Vagina (tissue), 2 donors: ENCODE measurements around the gene ITGB3BP. TPM values are rescaled to one million over a fixed set of nuclear protein-coding genes. Genes with fewer than 3 reads are reported as not detected.

Source experiments
- DNase-seq, 2 donors: peaks; one replicate each; pipeline ENCODE4 v3.0.0-alpha.2; 2017; ENCODE audit errors: extremely low spot score in 2 of 2
- H3K27ac ChIP-seq: fragments of 200-600 bp; sonication (generic); one replicate; pipeline ENCODE4 v1.5.1; 2019
- H3K27me3 ChIP-seq: fragments of 200-600 bp; sonication (generic); one replicate; pipeline ENCODE4 v1.5.1; 2019
- H3K36me3 ChIP-seq, 2 donors: fragments of 200-600 bp; sonication (generic); one replicate each; pipeline ENCODE4 v1.5.1; 2017 to 2019
- H3K4me1 ChIP-seq: fragments of 200-600 bp; sonication (generic); one replicate; pipeline ENCODE4 v1.5.1; 2019
- H3K4me3 ChIP-seq, 2 donors: fragments of 200-600 bp; sonication (generic); 1 replicate in 1 of 2; 2 replicates in 1 of 2; pipeline ENCODE4 v1.5.1; 2016 to 2019
- H3K9me3 ChIP-seq: fragments of 200-600 bp; sonication (generic); one replicate; pipeline ENCODE4 v1.5.1; 2019
- CTCF ChIP-seq, 3 experiments: fragments of 450-650 bp in 2 of 3; fragments of 200-600 bp in 1 of 3; sonication (generic) in 1 of 3; IDR thresholded peaks; one replicate each; pipeline ENCODE4 v1.5.1; 2017 to 2019; ENCODE audit warnings: antibody characterized with exemption in 3 of 3, mild to moderate bottlenecking in 2 of 3, moderate library complexity in 2 of 3
- POLR2A ChIP-seq, 2 donors: fragments of 450-650 bp; IDR thresholded peaks; one replicate each; pipeline ENCODE4 v1.6.1; 2017; ENCODE audit warnings: antibody characterized with exemption in 2 of 2, mild to moderate bottlenecking in 2 of 2, moderate library complexity in 2 of 2
- POLR2AphosphoS5 ChIP-seq, 2 donors: sonication (generic); formaldehyde crosslinking; IDR thresholded peaks; one replicate each; pipeline ENCODE4 v1.9.0; 2017; ENCODE audit warnings: antibody characterized with exemption in 2 of 2, mild to moderate bottlenecking in 2 of 2, low read depth in 1 of 2; ENCODE audit not compliant: insufficient read depth in 1 of 2
- intact Hi-C: fragments of 100-400 bp; cut with DNase I; formaldehyde crosslinking; loops from one replicate; pipeline ENCODE4 v1.15.1; 2023
- total RNA-seq: library from RNA; depleted of rRNA; stranded (reverse); fragments of >200 nt; gene quantifications from one replicate; pipeline ENCODE4 v1.2.3, GENCODE V29; 2016

The ITGB3BP gene
- total RNA-seq, 1 donor from 2014 or later, result 11.8 TPM

DNA sequence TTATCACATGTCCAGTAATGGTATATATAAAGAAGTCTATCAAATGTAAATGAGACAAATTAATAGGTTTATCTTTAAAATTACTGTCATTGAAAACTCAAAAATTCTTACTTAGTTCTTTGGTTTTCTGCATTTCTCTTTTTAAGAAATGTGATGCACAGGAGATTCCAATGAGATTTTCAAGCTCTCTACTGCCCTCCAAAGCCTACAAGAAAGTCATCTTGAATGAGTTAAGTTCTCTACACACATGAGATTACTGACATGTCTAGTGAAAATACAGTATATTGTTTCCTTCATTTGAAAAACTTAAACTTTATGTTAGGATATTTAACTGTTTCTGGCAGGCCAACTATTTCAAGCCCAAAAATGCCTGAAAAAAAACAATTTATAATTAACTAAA lies 68.8 kb downstream of the ITGB3BP start:
- no peak for DNase-seq
- no peak overlapping the region for H3K27ac ChIP-seq

GRCh38 chr1:63453232-63453631 lies 69.8 kb downstream of the ITGB3BP start:
- Histone ChIP-seq H3K9me3 (no peaks in the 10 kb centered on the region), H3K27ac (no peak overlapping the region), H3K36me3 (no peaks in the 10 kb centered on the region), H3K27me3 (no peaks in the 10 kb centered on the region), H3K4me3 (no peak overlapping the region), H3K4me1 (no peaks in the 10 kb centered on the region)
- DNase-seq, result no peak
- TF ChIP-seq POLR2AphosphoS5 (IDR thresholded peaks at IDR 0.05; ENCODE audit: insufficient read depth in 1 of 2, low read depth in 1 of 2) (no peak), CTCF (IDR thresholded peaks at IDR 0.05) (no peak), POLR2A (IDR thresholded peaks at IDR 0.05) (no peak)
- intact Hi-C loops, result no loop called here

More for the DNA sequence above, 68.8 kb downstream of the ITGB3BP start:
- no peak overlapping the region for H3K4me3 ChIP-seq
- no peaks in the 10 kb centered on the region for H3K4me1 ChIP-seq
- no peaks in the 10 kb centered on the region for H3K9me3 ChIP-seq
- H3K27me3 ChIP-seq, result no peaks in the 10 kb centered on the region
- no peaks in the 10 kb centered on the region for H3K36me3 ChIP-seq
- TF ChIP-seq POLR2AphosphoS5 (IDR thresholded peaks at IDR 0.05; ENCODE audit: insufficient read depth in 1 of 2, low read depth in 1 of 2) (no peak), POLR2A (IDR thresholded peaks at IDR 0.05) (no peak), CTCF (IDR thresholded peaks at IDR 0.05) (no peak)
- intact Hi-C loops, result no loop called here

- H3K27me3 ChIP-seq, result no peaks in the 10 kb centered on the region
- H3K9me3 ChIP-seq, result no peaks in the 10 kb centered on the region
- TF ChIP-seq POLR2AphosphoS5 (IDR thresholded peaks at IDR 0.05; ENCODE audit: insufficient read depth in 1 of 2, low read depth in 1 of 2) (no peak), CTCF (IDR thresholded peaks at IDR 0.05) (no peak), POLR2A (IDR thresholded peaks at IDR 0.05) (no peak)
- H3K4me1 ChIP-seq, result no peaks in the 10 kb centered on the region
- no peak overlapping the region for H3K27ac ChIP-seq
- no peak for DNase-seq
- H3K4me3 ChIP-seq, result no peak overlapping the region
- intact Hi-C loops, result no loop called here
- H3K36me3 ChIP-seq, result no peaks in the 10 kb centered on the region
Measured at GRCh38 chr1:63450416-63450815, 72.6 kb downstream of the ITGB3BP start.

DNA sequence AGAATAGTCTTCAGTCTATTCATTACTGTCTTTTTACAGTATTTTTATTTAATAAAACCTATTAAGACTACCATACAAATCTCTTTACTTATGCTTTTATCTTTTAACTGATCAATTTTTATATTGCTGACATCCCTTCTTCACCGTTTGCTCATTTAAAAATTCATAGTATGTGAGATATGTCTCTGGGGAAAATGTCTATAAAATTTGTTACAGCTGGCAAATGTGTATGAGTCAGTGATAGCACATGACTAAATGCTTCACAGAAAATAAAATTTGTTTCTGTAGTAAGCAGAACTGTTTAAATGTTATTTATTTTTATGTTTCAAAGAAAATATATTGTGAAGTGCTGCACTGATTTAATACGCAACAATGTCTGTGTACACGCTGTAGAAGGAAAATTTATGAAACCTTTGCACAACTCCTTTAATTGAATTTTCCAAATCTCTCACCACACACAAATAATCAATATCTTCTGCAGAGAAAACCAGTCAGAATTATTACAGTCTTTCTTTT lies 74.2 kb downstream of the ITGB3BP start:
- intact Hi-C loops, result no loop called here

DNA sequence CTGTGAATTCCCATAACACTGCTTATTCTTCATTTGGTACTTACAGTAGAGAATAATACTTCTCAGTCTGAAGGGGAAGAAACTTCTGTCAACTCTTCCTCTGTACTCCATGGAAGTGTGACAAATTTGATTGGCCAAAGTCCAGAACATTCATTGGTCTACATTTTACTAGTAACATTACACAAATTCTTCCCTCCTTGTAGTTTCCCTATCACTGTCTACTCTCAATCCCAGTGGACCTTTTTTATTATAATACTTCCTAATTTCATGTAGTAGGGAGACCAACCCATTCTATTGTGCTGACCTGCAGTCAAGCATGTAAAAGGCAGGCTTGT lies 80.9 kb downstream of the ITGB3BP start:
- no peaks in the 10 kb centered on the region for H3K9me3 ChIP-seq
- H3K4me3 ChIP-seq, result no peak overlapping the region
- no peaks in the 10 kb centered on the region for H3K27me3 ChIP-seq
- no peak for DNase-seq
- H3K27ac ChIP-seq, result no peak overlapping the region
- intact Hi-C loops, result no loop called here
- H3K4me1 ChIP-seq, result no peaks in the 10 kb centered on the region
- H3K36me3 ChIP-seq, result no peaks in the 10 kb centered on the region
- TF ChIP-seq CTCF (IDR thresholded peaks at IDR 0.05) (no peak), POLR2A (IDR thresholded peaks at IDR 0.05) (no peak), POLR2AphosphoS5 (IDR thresholded peaks at IDR 0.05; ENCODE audit: insufficient read depth in 1 of 2, low read depth in 1 of 2) (no peak)

More for the DNA sequence above, 74.2 kb downstream of the ITGB3BP start:
- H3K27me3 ChIP-seq, result no peaks in the 10 kb centered on the region
- H3K27ac ChIP-seq, result no peak overlapping the region
- no peaks in the 10 kb centered on the region for H3K4me1 ChIP-seq
- TF ChIP-seq POLR2AphosphoS5 (IDR thresholded peaks at IDR 0.05; ENCODE audit: insufficient read depth in 1 of 2, low read depth in 1 of 2), result no peak
- no peak overlapping the region for H3K4me3 ChIP-seq
- H3K9me3 ChIP-seq, result no peaks in the 10 kb centered on the region
- no peaks in the 10 kb centered on the region for H3K36me3 ChIP-seq
- no peak for DNase-seq
